DMS153 treated with DMSO at 0.1 percent for 48 hours (cell line): ENCODE results near the gene COL6A3.
"Not testable (repeated sequence)": the region's sequence is repeated elsewhere in the genome, so short reads cannot be mapped to it uniquely, and the experiment has no call there.

Source experiments
- DNase-seq: peaks from one replicate; lab custom pipeline; 2025; ENCODE audit not compliant: unreplicated experiment; lab: John Stamatoyannopoulos, UW

Gene COL6A3

DNA sequence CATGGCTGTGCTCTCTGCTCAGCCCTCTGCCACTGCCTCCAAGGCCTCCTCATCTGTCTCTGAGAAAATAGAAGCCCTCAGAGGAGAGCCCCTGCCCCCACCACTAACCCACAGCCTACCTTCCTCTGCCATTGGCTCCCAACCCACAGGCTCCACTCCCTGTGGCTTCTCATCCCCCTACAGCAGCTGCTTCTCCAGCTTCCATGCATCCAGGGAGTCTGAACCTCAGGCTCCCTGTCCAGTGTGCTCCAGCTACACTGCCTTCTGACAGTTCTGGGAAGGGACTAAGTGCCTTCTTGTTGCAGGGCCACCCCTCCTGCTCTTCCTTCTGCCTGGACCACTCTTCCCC lies 29.3 kb downstream of the COL6A3 start:
- DNase-seq = no peak

DNA sequence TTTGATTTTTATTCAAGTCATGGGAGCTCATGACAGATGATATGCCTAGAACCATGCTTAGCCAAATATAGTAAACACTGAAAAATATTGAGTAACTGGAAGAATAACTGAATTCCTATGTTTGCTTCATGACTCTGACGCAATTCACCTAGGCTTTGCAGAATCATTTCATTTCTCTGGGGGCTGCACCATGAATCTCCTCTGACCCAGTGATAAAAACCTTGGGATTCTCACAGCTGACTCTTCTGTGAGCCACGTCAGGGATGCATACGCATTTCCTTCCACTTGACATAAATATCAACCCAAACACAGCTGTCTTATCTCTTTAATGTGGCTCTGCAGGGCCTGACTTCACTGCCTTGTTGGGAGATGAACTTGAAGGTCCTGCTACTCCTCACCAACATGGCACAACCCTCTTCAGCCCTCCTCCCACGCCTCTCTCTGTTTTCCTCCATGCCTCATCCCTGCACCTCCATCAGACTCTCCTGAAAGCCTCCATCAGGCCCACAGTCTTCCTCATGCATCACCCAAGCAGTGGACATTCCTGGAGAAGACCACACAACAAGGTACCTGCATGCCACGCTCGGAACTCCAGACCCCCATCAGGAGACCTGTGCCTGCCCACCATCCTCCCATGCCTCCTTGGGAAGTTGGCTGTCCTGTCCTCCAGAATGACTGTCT lies 29.8 kb downstream of the COL6A3 start:
- no peak for DNase-seq

DNA sequence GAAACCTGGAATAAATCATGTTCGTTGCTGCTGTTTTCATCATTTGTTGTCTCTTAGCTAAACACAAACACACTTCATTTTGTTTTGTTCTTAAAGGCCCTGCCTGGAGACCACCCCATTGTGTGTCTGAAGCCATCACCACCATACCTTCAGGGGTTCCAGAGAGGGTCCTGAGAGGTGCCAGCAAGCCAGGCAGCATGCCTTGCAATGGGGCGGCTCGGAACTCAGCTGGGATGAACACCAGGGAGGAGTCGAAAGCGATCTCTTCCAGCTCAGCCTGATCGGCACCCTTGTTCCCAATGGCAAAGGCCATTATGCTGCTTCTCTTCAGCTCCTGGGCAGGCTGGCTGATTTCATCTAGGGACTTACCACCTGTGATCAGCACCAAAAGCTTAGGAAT lies 33.2 kb downstream of the COL6A3 start:
- DNase-seq = no peak

DNA sequence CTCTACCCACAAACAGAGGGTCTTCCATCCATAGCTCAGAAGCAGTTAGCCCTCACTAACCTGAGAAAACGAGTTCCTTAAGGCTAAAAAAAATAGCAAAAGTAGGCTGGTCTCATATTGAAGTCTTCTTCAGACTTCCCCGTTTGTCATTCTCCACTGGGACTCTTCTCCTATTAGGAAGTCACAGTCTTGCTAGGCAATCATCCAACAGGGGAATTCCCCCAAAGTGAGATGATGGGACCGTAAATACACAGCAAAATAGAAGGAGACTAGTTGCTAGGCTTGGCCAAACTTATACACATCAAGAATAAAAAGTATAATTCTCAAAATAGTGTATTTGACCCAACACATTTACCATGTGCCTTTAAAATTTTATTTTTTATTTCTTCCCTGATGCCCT lies 34.3 kb downstream of the COL6A3 start:
- no peak for DNase-seq

DNA sequence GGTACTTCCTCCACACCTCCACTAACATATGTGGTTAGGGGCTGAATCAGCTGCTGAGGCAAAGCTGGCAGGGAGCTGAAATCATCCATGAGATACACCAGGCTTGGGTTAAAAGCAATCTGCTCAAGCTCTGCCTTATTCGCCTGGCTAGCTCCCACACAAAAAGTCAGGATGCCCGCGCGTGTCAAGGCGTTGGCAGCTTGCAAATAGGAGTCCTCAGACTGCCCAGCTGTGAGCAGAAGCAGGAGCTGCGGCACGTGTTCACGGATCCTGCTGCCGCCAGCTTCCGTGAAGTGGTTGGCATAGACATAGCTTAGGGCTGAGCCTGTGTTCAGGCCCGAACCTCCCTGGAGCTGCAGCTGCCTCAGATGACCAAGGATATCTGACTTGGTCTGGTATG lies 35.3 kb downstream of the COL6A3 start:
- DNase-seq = no peak

DNA sequence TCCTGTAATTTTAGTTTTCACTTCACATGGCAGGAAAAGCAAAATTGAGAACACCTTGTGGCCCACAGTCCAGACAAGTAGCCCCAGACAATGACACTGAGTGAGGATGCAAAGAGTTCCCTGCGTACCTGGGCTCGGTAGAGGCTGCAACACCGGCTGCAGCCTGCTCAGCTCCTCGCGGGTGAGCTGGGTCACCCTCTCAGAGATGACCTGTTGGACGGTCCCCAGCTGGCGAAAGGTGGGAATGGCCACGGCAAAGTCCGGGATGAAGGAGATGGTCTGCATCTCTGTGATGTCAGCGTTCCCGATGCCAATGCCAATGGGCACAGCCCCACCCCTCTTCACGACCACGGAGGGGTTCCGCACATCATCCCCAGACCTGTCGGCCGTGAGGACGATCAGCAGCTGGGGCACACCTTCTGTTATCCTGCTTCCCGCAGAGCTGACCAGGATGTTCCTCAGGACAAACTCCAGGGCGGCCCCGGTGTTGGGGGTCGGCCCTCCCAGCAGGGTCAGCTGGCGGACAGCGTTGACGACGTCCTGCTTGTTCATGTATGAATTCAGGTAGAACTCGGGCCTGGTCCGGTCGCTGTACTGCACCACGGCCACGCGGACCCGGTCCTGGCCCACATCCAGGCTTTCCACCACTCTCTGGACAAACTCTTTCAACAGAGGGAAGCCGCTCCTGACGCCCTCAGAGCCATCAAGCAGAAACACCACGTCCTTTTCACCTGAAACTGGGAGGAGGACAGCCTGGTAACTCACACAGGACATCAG lies 39.5 kb downstream of the COL6A3 start:
- DNase-seq = no peak

DNA sequence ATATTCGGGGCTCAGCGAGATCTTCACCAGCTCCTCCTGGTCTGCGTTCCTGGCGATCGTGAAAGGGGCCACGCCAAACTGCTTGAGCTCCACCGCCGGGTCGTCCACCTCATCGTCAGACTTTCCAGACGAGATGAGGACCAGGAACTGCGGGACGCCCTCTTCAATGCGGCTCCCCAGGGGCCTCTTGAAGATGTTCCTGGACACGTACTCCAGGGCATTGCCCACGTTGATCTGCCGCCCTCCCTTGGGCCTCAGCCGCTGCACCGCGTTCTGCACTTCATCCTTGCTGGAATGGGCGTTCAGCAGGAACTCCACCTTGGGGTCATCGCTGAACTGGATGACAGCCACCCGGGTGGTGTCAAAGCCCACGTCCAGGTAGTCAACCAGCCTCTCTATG lies 42.1 kb downstream of the COL6A3 start:
- DNase-seq = no peak

DNA sequence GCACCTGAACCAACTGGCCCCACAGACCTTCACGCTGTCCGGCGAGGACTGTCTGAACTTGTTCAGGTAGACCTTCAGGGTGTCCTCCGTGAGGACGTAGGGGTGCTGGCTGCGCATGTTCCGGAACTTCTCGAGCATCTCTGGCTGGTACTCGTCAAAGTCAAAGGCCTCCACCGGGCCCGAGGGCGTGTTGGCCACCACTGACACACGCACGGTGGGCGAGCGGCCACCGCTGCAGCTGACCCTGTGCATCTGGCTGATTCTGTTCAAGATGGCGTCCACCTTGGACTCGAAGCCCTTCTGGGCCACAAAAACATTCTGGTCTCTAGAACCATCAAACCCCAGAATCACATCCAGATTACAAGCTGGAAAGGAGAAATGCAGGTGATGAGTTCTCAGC lies 48.3 kb downstream of the COL6A3 start:
- no peak for DNase-seq

DNA sequence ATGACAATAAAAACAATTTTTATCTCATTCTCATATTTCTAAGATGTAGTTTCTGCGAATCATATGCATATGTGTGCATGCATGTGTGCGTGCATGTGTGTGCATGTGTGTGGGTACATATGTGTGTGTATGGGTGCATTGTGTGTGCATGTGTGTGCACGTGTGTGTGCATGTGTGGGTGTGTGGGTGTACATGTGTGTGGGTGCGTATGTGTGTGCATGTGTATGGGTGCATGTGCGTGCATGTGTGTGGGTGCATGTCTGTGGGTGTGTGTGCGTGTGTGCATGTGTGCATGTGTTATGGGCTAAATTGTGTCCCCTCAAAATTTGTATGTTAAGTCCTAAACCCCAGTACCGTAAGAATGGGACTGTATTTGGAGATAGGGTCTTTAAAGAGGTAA lies 49.3 kb downstream of the COL6A3 start:
- DNase-seq = no peak

DNA sequence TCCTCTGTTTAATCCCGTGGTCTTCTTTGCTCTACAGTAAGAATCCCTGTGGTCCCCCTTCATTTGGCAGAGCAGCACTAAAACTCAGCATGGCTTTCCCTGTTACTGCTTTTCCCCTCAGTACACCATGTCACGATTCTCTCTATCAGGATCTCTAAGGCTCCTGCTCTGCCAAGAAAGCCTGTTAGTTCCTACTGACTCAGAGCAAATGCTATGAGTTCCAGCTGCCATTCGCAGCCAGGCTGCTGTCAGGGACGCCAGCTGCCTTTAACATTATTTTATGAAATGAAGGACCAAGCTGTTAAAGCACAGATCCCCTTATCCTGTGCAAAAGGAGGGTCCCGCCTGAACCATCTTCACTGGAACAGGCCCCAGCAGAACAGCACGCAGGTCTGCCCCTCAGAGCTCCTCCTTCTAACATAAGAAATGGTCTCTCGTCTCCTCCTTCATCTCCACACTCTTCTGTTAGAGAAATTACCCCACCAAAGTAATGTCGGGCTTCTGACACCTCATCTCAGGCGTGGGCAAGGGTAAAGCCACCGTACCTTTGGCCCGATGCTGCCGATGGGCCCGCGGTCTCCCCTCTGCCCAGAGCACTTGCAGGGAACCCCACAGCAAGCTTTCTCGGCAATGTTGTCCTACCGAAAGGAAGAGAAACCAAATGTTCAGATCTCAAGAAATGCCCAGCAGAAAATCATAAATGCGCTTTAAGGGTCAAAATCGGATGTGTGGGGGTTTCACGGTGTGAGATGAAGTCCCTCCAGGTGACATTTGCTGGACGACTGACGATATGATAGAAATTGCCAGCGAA lies 52.6 kb downstream of the COL6A3 start:
- DNase-seq = no peak

DNA sequence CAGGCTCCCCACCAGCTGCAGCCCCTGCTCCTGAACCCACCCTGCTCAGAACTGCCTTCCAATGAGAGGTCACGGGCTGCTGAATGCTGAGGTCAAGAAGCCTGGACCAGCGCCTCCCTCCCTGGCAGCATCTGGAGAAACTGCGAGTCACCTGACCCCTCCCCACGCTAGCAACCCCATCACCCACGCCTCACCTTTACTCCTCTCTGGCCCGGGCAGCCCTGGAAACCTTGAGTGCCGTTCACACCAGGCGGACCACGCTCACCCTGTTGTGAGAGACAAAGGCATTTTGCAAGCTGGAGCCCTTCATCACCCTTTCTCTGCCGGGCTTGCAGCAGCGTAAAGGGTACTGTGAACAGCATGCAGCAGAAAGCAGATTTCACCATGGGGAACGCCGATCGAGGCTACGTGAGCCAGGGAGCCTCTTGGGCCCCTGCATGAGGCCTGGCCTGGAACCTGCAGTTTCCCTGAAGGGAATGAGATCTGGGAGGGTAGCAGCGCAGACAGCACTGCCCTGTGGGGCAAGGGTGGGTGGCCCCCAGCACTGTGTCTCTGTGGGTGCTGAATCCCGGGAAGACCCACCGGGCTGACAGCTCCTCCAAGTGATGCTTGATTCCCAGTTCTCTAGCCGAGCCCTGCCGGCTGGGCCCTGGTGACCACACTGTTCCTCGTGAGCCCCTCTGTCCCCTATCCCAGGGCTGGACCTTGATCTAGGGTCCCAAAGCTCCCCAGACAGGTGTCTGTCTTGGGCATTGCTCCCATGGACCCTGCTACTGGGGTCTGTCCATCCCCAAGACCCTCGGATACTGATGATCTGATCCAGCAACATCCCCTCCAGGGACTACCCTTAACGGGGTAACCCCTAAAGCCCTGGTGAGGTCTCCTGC lies 53.8 kb downstream of the COL6A3 start:
- no peak for DNase-seq

DNA sequence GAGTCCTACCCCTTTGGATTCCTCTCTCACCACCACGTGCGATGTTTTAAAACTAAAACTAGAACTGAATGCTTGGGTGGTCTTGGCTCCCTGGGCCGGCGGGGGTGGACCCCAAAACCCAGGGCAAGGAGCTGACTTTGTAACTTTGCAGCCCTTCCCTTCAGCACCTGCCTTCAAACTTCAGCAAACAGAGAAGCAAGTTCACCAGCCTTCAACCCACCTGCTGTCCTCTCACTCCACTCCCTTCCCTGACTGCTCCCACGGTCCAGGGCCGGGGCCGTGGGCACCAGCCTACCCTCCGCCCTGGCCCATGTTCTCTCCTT lies 54.5 kb downstream of the COL6A3 start:
- no peak for DNase-seq

DNA sequence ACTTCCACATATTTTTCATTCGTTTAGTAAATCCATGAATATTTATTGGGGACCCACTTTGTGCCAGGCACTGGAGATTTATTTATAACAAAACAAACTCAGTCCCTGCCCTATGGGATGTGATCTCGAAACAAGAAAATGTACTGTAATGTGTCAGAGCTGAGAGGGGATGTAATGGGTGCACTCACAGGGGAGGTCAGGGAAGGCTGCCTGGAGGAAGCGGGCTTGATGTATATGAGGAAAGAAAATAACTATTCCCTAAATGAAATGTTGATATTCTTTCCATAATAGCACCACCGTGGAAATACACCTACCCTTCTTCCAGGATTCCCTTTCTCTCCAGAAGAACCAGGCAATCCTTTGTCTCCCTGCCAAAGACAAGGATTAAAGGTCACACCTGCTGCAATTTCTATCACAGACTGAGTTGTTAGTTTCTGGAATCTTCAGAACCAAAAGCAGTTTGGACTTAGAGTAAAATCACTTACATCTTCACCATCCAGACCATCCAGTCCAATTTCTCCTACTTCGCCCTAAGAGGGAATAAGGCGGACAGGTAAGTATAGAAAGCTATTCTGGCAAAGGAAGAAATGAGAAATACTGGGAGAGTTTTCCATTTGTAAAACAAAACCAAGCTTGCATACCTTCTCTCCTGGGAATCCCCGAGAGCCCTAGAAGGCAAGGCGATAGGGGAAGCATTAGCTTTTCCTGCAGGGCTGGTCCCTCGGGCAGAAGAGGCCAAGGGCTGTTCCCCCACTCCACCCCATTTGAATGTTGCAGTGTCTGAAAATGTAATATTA lies 55.0 kb downstream of the COL6A3 start:
- no peak for DNase-seq

DNA sequence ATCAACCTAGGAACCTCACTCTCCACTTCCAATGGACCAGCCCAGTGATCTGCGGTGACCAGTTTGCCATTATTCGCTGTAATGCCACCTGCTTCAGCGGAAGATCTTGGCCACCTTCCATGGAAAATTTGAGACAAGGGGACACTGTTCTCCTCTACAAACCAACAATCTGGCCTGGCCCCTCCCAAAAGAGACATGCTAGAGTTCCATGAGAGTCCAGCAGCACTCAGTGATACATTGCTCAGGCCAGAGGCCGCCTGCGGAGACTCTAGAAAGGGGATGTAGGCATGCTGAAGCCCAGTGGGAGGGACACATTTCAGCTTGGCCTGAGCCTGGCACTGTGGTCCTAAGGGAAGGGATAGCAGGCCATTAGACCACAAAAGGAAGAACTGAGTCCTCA lies 58.3 kb downstream of the COL6A3 start:
- no peak for DNase-seq

DNA sequence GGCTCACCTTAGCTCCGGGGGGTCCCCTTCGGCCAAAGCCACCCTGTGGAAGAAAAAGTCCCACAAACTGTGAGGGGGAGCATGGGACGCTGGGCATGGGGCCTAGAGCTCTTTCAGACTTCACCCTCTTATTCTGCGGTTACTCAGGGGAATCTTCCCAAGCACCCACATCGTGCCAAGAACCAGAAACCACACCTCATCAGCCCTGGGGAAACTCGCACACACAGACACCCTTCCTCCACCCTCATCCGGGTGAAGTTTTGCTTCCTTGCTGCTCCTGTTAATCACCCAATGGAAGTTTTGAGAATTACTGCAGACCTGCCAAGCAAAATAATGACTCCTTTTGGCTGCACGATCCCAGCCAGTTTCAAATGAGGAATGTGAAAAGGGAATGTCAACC lies 59.1 kb downstream of the COL6A3 start:
- DNase-seq = no peak

DNA sequence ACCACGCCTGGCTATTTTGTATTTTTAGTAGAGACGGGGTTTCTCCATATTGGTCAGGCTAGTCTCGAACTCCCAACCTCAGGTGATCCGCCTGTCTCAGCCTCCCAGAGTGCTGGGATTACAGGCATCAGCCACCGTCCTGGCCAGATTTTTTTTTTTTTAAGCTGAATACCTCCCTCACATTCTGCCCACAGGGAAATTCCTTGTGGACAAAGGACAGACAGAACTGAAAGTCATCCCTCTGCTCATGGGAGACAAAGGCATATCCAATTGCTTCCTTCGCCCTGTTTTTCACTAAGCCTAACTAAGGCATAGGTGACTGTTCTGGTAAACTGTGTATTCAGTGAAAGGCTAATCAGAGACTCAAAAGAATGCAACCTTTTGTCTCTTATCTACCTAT lies 59.8 kb downstream of the COL6A3 start:
- DNase-seq = not testable (repeated sequence)

DNA sequence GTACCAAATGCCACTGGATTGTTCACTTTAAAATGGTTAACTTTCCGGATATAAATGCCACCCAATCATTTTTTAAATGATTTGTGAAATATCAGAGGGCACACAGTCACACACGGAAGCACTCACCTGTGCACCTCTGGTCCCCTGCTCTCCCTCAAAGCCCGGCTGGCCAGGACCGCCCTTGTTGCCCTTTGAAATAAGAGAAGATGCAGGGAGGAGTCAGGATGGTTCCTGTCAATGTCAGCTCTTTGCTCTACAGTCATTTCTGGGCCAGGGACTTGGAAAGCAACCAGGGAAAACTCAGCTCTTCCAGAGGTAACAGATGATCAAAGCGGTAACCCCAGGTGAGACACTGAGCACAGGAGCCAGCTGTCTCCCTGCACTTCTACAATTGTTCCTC lies 60.7 kb downstream of the COL6A3 start:
- DNase-seq = no peak

DNA sequence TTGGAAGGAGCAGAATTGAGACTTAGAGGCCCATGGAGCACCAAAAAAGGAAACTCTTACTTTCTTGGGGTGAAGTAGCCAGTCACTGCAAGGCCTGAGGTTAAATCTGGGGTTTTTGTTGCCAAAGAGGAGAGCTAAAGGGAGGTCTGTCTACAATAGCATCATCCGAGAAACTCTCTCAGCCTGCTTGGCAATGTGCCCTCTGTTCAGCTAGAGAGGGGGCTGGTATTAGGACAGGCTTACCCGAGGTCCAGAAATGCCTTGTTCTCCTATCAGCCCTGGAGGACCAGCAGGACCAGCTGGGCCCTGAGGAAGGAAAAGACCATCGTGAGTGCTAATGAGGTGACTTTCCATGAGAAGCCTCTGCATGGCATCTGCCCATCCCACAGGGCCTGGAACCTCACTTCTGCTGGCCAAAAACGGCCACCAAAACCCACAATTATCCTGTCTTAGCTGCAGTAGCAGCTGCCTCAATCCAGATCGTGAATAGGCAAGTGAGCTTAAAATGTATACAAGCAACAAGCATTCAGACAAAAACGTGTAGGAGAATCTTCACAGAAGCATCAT lies 61.6 kb downstream of the COL6A3 start:
- DNase-seq = no peak

DNA sequence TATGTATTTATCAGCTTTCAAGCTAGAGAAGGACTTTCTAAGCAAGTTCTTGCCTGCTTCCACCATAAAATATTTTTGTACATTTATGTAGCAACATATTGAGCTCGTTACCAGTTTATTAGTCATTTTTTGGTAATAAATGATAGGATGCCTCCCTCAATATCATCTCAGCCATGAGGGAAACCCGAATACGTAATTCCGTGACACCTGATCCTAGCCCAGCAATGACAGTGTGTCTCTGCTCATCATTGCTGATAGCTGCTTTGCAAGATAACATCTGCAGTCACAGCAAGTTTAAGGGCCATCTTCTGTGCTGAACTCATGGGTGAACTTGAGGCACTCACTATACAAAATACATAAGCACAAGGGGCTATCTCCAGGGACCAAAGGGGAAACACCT lies 62.2 kb downstream of the COL6A3 start:
- DNase-seq = no peak

DNA sequence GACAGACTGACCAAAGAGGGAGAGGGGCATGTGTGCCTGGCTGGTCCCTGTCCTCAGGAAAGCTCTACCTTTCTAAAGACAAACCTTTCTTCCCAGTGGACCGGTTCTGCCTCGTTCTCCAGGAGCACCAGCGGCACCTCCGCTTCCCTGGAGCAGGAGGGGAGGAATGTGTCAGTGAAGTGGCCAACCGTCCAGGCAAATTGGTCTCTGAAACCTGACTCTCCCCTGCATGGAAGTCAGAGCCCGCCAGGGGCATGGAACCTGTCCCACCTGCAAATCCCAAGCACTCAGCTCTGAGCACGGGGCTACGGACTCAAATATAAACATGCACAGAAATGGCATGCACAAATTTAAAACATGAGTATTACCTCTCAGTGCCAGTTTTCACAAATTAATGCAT lies 62.9 kb downstream of the COL6A3 start:
- no peak for DNase-seq
